GM21825 (cell line): ENCODE data around the gene ZNF512B.
"Not testable (repeated sequence)": the region's sequence is repeated elsewhere in the genome, so short reads cannot be mapped to it uniquely, and the experiment has no call there.

Experiments used
- ATAC-seq: cut with Tn5 transposase; IDR thresholded peaks from one replicate; pipeline ENCODE4 v1.9.1; 2021; ENCODE audit warnings: mild to moderate bottlenecking, moderate library complexity; ENCODE audit not compliant: unreplicated experiment

The ZNF512B gene

GRCh38 chr20:63937596-63937995, 32.1 kb downstream of the ZNF512B start:
- no peak for ATAC-seq

GRCh38 chr20:63935447-63935846, 34.3 kb downstream of the ZNF512B start:
- ATAC-seq = no peak

GRCh38 chr20:63934271-63935068, 35.3 kb downstream of the ZNF512B start:
- no peak for ATAC-seq

GRCh38 chr20:63933646-63934045, 36.1 kb downstream of the ZNF512B start:
- no peak for ATAC-seq

GRCh38 chr20:63932606-63933160, 37.0 kb downstream of the ZNF512B start:
- ATAC-seq = no peak

- no peak for ATAC-seq
Observed at GRCh38 chr20:63931735-63932134, 38.0 kb downstream of the ZNF512B start.

- ATAC-seq = no peak
Observed at GRCh38 chr20:63930971-63931553, 38.7 kb downstream of the ZNF512B start.

- ATAC-seq = not testable (repeated sequence)
Observed at GRCh38 chr20:63929473-63929883, 40.3 kb downstream of the ZNF512B start.

- no peak for ATAC-seq
Observed at GRCh38 chr20:63929071-63929470, 40.7 kb downstream of the ZNF512B start.

- no peak for ATAC-seq
Observed at GRCh38 chr20:63926298-63926697, 43.4 kb downstream of the ZNF512B start.

GRCh38 chr20:63924241-63924640, 45.5 kb downstream of the ZNF512B start:
- no peak for ATAC-seq

- no peak for ATAC-seq
Observed at GRCh38 chr20:63923651-63924050, 46.1 kb downstream of the ZNF512B start.

- no peak for ATAC-seq
Observed at GRCh38 chr20:63920226-63920625, 49.5 kb downstream of the ZNF512B start.

GRCh38 chr20:63919130-63919529, 50.6 kb downstream of the ZNF512B start:
- ATAC-seq = no peak

- ATAC-seq = no peak
Observed at GRCh38 chr20:63917811-63918210, 51.9 kb downstream of the ZNF512B start.

GRCh38 chr20:63916371-63916939, 53.3 kb downstream of the ZNF512B start:
- ATAC-seq = not testable (repeated sequence)

GRCh38 chr20:63915471-63915870, 54.3 kb downstream of the ZNF512B start:
- ATAC-seq = no peak

- ATAC-seq = no peak
Observed at GRCh38 chr20:63913768-63914167, 56.0 kb downstream of the ZNF512B start.

- no peak for ATAC-seq
Observed at GRCh38 chr20:63911176-63911575, 58.6 kb downstream of the ZNF512B start.

- ATAC-seq = no peak
Observed at GRCh38 chr20:63908008-63908682, 61.6 kb downstream of the ZNF512B start.
